Activated CD8-positive, alpha-beta memory T cell treated with anti-CD3 and anti-CD28 coated beads for 48 hours (primary cell): ENCODE data around the gene TP53BP2.
A peak's percentile ranks its signal among the peaks of the same experiment; 100 is the strongest.
"Not testable (repeated sequence)": the region's sequence is repeated elsewhere in the genome, so short reads cannot be mapped to it uniquely, and the experiment has no call there.

Experiments
- DNase-seq, 3 experiments: peaks; one replicate each; pipeline ENCODE4 v3.0.0-alpha.2; 2020; ENCODE audit warnings: low read depth in 2 of 3, low spot score in 2 of 3

TP53BP2 gene, protein sequence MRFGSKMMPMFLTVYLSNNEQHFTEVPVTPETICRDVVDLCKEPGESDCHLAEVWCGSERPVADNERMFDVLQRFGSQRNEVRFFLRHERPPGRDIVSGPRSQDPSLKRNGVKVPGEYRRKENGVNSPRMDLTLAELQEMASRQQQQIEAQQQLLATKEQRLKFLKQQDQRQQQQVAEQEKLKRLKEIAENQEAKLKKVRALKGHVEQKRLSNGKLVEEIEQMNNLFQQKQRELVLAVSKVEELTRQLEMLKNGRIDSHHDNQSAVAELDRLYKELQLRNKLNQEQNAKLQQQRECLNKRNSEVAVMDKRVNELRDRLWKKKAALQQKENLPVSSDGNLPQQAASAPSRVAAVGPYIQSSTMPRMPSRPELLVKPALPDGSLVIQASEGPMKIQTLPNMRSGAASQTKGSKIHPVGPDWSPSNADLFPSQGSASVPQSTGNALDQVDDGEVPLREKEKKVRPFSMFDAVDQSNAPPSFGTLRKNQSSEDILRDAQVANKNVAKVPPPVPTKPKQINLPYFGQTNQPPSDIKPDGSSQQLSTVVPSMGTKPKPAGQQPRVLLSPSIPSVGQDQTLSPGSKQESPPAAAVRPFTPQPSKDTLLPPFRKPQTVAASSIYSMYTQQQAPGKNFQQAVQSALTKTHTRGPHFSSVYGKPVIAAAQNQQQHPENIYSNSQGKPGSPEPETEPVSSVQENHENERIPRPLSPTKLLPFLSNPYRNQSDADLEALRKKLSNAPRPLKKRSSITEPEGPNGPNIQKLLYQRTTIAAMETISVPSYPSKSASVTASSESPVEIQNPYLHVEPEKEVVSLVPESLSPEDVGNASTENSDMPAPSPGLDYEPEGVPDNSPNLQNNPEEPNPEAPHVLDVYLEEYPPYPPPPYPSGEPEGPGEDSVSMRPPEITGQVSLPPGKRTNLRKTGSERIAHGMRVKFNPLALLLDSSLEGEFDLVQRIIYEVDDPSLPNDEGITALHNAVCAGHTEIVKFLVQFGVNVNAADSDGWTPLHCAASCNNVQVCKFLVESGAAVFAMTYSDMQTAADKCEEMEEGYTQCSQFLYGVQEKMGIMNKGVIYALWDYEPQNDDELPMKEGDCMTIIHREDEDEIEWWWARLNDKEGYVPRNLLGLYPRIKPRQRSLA

DNA sequence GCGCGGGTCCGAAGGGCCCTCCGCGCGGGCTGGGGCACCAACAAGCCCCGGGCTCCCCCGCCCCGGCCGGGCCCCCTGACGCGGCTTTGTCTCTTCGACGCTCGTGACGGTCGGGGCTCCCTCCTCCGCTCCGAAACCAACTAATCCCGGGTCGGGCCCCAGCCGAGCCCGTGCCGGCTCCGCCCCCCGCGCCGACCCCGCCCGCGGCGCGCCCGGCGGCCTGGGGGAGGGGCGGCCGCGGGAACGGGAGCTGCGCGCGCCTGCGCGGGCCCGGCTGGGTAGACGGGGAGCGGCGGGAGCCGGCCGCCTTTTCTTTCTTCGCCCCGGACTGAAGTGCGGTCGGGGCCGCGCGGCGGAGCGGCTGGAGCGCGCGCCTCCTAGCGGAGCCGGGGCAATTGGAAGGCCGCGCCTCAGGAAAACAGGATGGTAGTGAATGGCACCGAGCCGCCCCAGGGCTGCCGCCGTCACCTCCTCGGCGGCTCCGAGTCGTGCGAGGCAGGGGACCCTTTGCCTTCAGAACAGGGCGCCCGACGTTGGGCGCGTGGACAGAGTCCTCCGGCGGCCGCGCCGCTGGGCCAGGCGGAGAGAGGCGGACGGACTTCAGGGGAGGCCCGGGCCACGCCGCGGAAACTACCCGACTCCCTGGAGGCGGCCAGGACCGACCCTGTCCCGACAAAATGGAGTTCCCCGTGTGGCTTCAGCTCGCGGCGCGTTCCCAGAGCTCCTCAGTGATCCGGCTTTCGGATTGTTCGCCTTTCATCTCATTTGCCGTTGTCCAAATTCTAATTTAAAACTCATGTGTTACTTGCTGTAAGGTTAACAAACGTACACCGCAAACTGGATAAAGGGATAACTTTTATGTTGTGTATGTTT is at the start of gene TP53BP2:
TP53BP2 (minus strand) TSS at position 138 of the 873 bp plus-strand sequence. CDS start 267 bp downstream, outside the sequence.
- DNase-seq = peak; percentile 59 to 82 (median 60)

DNA sequence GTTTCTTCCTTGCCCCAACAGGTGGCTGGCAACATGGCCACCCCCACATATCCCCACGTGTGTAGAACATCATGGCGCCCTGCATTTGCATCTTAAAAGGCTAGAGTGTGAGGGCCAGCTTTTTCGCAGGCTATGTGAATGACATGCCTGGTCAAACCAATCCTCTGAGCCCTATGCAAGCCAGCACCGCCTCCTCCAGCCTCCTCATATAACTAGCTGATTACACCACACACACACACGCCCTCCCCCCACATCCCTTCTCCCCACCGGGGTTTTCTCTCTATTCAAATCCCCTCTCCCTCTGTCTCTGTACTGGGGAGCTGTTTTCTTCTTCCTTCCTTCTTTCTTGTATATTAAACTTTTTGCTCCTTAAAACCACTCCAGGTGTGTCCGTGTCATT is 44.7 kb upstream of the TP53BP2 start:
- not testable (repeated sequence) for DNase-seq

- DNase-seq = not testable (repeated sequence)
Observed at GRCh38 chr1:223889319-223889718, 43.6 kb upstream of the TP53BP2 start.

GRCh38 chr1:223887747-223888418 is 42.1 kb upstream of the TP53BP2 start:
- DNase-seq = no peak

- no peak for DNase-seq
Observed at GRCh38 chr1:223886516-223886921, 40.8 kb upstream of the TP53BP2 start.

GRCh38 chr1:223885614-223886013 is 39.9 kb upstream of the TP53BP2 start:
- no peak for DNase-seq

DNA sequence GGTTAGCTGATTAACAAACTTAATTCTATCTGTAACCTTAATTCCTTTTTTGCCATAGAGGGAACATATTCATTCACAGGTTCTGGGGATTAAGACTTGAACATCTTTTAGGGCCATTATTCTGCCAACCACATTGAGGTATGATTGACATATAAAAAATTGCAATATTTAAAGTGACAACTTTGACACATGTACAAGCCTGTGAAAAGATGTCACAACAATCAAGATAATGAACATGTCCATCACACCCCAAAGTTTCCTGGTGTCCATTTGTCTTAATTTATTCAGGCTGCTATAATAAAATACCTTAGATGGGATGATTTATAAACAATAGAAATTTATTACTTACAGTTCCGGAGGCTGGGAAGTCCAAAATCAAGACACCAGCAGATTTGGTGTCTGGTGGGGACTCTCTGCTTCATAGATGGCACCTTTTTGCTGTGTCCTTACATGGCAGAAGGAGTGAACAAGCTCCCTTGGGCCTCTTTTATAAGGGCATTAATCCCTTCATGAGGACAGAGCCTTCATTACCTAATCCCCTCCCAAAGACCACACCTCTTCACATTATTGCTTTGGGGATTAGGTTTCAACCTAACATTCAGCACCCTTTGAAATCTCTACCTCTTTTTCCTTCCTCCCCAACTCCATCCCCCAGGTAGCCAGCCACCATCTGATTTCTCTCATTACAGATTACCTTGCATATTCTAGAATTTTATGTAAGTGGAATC is 33.0 kb upstream of the TP53BP2 start:
- no peak for DNase-seq

- no peak for DNase-seq
Observed at GRCh38 chr1:223877804-223878203, 32.1 kb upstream of the TP53BP2 start.

DNA sequence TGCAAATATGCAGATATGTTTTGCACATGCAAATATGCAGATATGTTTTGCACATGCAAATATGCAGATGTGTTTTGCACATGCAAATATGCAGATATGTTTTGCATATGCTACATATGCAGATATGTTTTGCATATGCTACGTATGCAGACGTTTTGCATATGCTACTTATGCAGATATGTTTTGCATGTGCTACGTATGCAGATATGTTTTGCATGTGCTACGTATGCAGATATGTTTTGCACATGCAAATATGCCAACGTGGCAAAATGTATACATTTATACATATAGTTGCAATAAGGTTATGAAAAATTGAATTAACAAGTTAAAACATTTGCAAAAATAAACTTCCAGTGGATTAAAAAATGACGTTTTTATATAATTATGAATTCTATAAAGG is 30.8 kb upstream of the TP53BP2 start:
- DNase-seq = no peak

DNA sequence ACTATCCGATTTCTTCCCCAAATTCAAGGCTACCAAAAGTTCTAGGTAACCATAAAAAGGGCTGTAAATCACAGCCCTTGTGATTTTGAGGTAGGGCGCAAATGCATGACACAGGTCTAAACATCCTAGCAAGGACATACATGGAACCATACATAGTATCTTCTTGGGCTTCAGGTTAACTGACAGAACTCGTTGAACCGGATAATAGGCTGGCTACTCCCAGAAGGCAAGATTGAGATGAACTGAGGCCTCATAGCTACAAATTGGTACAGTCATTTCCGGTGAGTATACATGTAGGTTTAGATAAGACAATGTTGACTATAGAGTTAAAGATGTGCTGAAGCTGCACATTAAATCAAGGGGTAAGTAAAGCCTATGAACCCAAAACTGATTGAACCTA is 27.3 kb upstream of the TP53BP2 start:
- no peak for DNase-seq

DNA sequence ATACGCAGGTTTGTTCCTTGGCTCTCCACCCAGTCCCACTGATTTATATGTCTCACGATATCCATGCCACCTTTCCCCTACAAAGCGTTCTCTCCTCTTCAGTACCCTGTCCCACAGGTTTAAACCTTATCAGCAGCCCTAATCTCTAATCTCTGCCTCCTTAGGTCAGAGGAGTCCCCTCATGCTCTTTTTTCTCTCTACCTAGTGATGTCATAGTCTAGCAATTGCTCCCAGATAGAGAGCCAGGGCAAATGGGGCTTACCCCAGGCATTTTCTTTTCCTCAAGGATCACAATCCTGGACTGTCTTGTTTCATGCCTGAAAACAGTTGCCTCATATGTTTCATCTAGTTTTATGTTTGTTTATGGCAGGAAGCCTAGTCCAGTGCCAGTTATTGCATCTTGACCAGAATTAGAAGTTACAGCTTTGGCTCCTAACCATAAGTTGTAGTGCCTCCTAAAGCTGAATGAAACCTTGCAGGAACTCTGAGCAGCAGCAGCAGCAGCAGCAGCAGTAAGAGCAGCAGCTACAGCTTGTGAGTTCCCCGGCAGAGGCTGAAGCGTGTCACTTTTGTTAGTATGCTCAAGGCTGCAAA is 26.7 kb upstream of the TP53BP2 start:
- no peak for DNase-seq

DNA sequence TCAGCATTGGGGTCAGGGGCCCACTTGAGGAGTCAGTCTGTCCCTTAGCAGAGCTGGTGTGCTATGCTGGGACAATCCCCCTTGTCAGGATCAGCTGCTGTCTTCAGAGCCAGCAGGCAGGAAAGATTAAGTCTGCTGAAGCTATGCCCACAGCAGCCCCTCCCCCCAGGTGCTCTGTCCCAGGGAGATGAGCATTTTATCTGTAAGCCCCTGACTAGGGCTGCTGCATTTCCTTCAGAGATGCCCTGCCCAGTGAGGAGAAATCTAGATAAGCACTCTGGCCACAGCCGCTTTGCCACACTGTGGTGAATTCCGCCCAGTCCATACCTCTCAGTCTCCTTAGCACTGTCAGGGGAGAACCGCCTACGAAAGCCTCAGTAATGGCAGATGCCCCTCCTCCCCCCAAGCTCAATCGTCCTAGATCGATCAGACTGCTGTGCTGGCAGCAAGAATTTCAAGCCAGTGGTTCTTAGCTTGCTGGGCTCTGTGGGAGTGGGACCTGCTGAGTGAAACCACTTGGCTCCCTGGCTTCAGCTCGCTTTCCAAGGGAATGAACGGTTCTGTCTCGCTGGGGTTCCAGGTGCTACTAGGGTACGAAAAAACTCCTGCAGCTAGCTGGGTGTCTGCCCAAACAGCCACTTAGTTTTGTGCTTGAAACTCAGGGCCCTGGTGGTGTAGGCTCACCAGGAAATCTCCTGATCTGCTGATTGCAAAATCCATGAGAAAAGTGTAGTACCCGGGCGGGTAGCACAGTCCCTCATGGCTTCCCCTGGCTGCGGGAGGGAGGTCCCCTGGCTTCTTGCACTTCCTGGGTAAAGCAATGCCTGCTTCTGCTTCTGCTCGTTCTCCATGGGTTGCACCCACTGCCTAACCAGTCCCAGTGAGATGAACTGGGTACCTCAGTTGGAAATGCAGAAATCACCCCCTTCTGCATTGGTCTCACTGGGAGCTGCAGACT is 25.1 kb upstream of the TP53BP2 start:
- no peak for DNase-seq

GRCh38 chr1:223864599-223865368 is 19.0 kb upstream of the TP53BP2 start:
- DNase-seq = not testable (repeated sequence)

DNA sequence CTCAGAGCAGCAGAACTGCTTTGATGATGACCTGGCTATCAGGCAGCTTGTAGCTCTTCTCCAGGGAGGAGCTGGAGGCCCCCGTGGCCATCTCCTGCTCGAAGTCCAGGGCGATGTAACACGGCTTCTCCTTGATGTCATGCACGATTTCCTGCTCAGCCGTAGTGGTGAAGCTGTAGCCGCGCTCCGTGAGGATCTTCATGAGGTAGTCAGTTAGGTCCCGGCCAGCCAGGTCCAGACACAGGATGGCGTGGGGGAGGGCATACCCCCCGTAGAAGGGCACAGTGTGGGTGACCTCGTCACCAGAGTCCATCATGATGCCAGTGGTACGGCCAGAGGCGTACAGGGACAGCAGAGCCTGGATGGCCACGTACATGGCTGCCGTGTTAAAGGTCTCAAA is 18.3 kb upstream of the TP53BP2 start:
- DNase-seq = no peak

DNA sequence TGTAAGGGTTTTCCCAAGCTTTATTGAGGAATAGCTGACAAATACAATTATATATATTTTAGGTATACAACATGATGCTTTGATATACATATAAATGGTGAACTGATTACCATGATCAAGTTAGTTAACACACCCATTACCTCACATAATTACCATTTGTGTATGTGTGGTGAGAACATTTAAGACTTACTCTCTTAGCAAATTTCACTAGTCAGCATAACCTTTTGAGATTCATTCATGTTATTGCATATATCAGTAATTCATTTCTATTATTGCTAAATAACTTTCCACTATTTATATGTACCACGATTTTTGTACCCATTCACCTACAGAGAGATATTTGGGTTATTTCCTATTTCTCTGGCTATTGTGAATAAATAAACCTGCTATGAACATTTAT is 16.2 kb upstream of the TP53BP2 start:
- no peak for DNase-seq

DNA sequence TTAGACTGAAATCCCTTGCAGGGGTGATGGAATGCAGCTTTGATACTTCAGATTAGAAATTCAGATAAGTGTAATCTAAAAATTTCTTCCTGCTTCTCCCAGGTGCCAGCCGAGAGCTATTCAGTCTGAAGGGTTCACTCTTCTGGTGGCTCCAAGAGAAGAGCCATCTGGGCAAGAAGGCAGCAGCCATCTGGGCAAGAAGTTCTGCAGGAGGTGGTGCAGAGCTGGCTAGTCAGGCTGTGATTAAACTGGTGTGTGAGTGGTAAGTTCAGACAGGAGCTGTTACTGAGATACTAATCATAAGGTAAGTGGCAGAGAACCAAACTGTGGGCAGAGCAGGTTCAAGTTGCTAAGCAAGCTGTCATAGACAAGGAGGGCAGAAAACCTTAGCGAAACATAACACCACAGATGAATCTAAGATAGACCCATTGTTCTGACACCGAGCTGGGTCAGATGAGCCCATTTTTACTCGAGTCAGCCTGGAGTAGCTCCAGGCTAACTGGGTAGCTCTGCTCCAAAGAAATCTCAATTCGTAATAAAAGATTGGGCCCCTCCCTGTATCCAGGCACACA is 14.4 kb upstream of the TP53BP2 start:
- DNase-seq = no peak

DNA sequence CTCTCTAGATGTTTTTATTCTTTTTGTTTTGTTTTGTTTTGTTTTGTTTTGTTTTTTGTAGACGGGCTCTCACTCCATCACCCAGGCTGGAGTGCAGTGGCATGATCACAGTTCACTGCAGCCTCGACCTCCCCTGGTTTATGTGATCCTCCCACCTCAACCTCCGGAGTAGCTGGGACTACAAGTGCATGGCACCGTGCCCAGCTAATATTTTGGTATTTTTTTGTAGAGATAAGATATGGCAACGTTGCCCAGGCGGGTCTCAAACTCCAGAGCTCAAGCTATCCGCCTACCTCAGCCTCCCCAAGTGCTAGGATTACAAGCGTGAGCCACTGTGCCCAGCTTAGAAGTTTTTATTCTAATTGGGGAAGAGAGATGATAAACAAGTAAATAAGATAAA is 13.3 kb upstream of the TP53BP2 start:
- no peak for DNase-seq
